AG09319 (cell line): ENCODE measurements around the gene SLC9A9.

Source experiments
- DNase-seq: peaks from one replicate; pipeline ENCODE4 v3.0.0-alpha.2; 2010; ENCODE audit warnings: low read depth; ENCODE audit errors: extremely low read depth
- CTCF ChIP-seq: IDR thresholded peaks from 2 replicates; pipeline ENCODE4 v1.5.1; 2011; ENCODE audit warnings: low read depth, mild to moderate bottlenecking, inconsistent platforms, low read length, moderate library complexity

SLC9A9 gene

GRCh38 chr3:143511174-143511879 is 336.9 kb downstream of the SLC9A9 start:
- DNase-seq: no peak
- no peak for TF ChIP-seq CTCF

GRCh38 chr3:143510601-143511000 is 337.7 kb downstream of the SLC9A9 start:
- no peak for DNase-seq
- no peak for TF ChIP-seq CTCF

- TF ChIP-seq CTCF: no peak
- no peak for DNase-seq
Observed at GRCh38 chr3:143507735-143508580, 340.3 kb downstream of the SLC9A9 start.

- TF ChIP-seq CTCF: no peak
- no peak for DNase-seq
Observed at GRCh38 chr3:143506190-143506589, 342.1 kb downstream of the SLC9A9 start.

- TF ChIP-seq CTCF: no peak
- DNase-seq: no peak
Observed at GRCh38 chr3:143503325-143503885, 344.9 kb downstream of the SLC9A9 start.

GRCh38 chr3:143502081-143502480 is 346.2 kb downstream of the SLC9A9 start:
- DNase-seq: no peak

More at GRCh38 chr3:143502081-143502480, 346.2 kb downstream of the SLC9A9 start:
- TF ChIP-seq CTCF: no peak
